HG03175 (cell line): ENCODE results near the gene ANLN.

Experiments used
- ATAC-seq: cut with Tn5 transposase; IDR thresholded peaks from one replicate; pipeline ENCODE4 v1.9.1; 2021; ENCODE audit warnings: mild to moderate bottlenecking, moderate library complexity; ENCODE audit not compliant: unreplicated experiment

The ANLN gene

GRCh38 chr7:36408589-36408988 lies 18.9 kb downstream of the ANLN start:
- no peak for ATAC-seq

GRCh38 chr7:36409180-36409579 lies 19.5 kb downstream of the ANLN start:
- ATAC-seq = no peak

- ATAC-seq = no peak
Observed at GRCh38 chr7:36415144-36415543, 25.5 kb downstream of the ANLN start.

- no peak for ATAC-seq
Observed at GRCh38 chr7:36416251-36416650, 26.6 kb downstream of the ANLN start.

- ATAC-seq = no peak
Observed at GRCh38 chr7:36420307-36420706, 30.6 kb downstream of the ANLN start.

- ATAC-seq = no peak
Observed at GRCh38 chr7:36422072-36422471, 32.4 kb downstream of the ANLN start.

- no peak for ATAC-seq
Observed at GRCh38 chr7:36423633-36424032, 34.0 kb downstream of the ANLN start.

- ATAC-seq = no peak
Observed at GRCh38 chr7:36430186-36430585, 40.5 kb downstream of the ANLN start.

- no peak for ATAC-seq
Observed at GRCh38 chr7:36430881-36431280, 41.2 kb downstream of the ANLN start.

- ATAC-seq = no peak
Observed at GRCh38 chr7:36438211-36438610, 48.5 kb downstream of the ANLN start.

GRCh38 chr7:36439624-36440023 lies 50.0 kb downstream of the ANLN start:
- no peak for ATAC-seq

- ATAC-seq = no peak
Observed at GRCh38 chr7:36440880-36441279, 51.2 kb downstream of the ANLN start.

GRCh38 chr7:36441344-36442022 lies 51.8 kb downstream of the ANLN start:
- ATAC-seq = no peak

- no peak for ATAC-seq
Observed at GRCh38 chr7:36448781-36449379, 59.2 kb downstream of the ANLN start.

- ATAC-seq = no peak
Observed at GRCh38 chr7:36449685-36450084, 60.0 kb downstream of the ANLN start.

GRCh38 chr7:36453769-36454168 lies 64.1 kb downstream of the ANLN start:
- ATAC-seq = no peak

GRCh38 chr7:36455646-36456045 lies 66.0 kb downstream of the ANLN start:
- no peak for ATAC-seq

GRCh38 chr7:36456138-36456537 lies 66.5 kb downstream of the ANLN start:
- no peak for ATAC-seq

- no peak for ATAC-seq
Observed at GRCh38 chr7:36456548-36456947, 66.9 kb downstream of the ANLN start.

- ATAC-seq = no peak
Observed at GRCh38 chr7:36459236-36459960, 69.7 kb downstream of the ANLN start.

GRCh38 chr7:36460811-36461429 lies 71.3 kb downstream of the ANLN start:
- ATAC-seq = no peak
